Thymus (tissue), 11 donors: ENCODE measurements around the gene RBM48. TPM values are rescaled to one million over a fixed set of nuclear protein-coding genes. Genes with fewer than 3 reads are reported as not detected.

Source experiments
- DNase-seq, 9 donors: peaks; one replicate each; pipeline ENCODE4 v3.0.0-alpha.2; 2013; ENCODE audit warnings: low spot score in 9 of 9, low read depth in 6 of 9, missing footprints in 1 of 9
- H3K27ac ChIP-seq, 2 donors: one replicate each; pipeline ENCODE4 v1.5.1; 2013; ENCODE audit warnings: control low read depth in 1 of 2, low read depth in 1 of 2, low read length in 1 of 2, mild to moderate bottlenecking in 1 of 2, moderate library complexity in 1 of 2
- H3K27me3 ChIP-seq, 2 donors: one replicate each; pipeline ENCODE4 v1.5.1; 2013; ENCODE audit warnings: low read length in 1 of 2; ENCODE audit not compliant: control insufficient read depth in 2 of 2, insufficient read depth in 1 of 2
- H3K36me3 ChIP-seq, 2 donors: one replicate each; pipeline ENCODE4 v1.5.1; 2013; ENCODE audit warnings: low read length in 1 of 2, mild to moderate bottlenecking in 1 of 2, moderate library complexity in 1 of 2; ENCODE audit not compliant: control insufficient read depth in 2 of 2, insufficient read depth in 2 of 2
- H3K4me1 ChIP-seq, 2 donors: one replicate each; pipeline ENCODE4 v1.5.1; 2013; ENCODE audit warnings: low read length in 2 of 2; ENCODE audit not compliant: control insufficient read depth in 2 of 2, insufficient read depth in 2 of 2
- H3K4me3 ChIP-seq, 2 donors: one replicate each; pipeline ENCODE4 v1.5.1; 2013; ENCODE audit warnings: low read length in 2 of 2, control low read depth in 1 of 2, mild to moderate bottlenecking in 1 of 2
- H3K9me3 ChIP-seq, 2 donors: one replicate each; pipeline ENCODE4 v1.5.1; 2013; ENCODE audit warnings: low read length in 1 of 2, mild to moderate bottlenecking in 1 of 2; ENCODE audit not compliant: control insufficient read depth in 2 of 2, insufficient read depth in 1 of 2
- WGBS: extraction: QIAGEN DNeasy Blood & Tissue Kit; methylation state at CpG from one replicate; pipeline ENCODE4 v1.1.7; 2013; 5-methylcytosine and 5-hydroxymethylcytosine counted together
- polyA plus RNA-seq: library from polyadenylated mRNA; stranded (reverse); fragments of 200-250 nt; gene quantifications from one replicate; pipeline ENCODE4 v1.2.3, GENCODE V29; 2013
- total RNA-seq: library from RNA; stranded (reverse); fragments of 120-200 nt; gene quantifications from one replicate; pipeline ENCODE4 v1.2.4, GENCODE V29; 2013
- donor health status: healthy.

RBM48 gene
- total and polyA plus RNA-seq, 2 donors = 9.7 to 10.0 TPM

- Histone ChIP-seq H3K9me3 (no peaks in the 10 kb centered on the region), H3K4me1 (no peaks in the 10 kb centered on the region), H3K4me3 (no peak overlapping the region), H3K27me3 (no peaks in the 10 kb centered on the region), H3K36me3 (peaks cover 23 to 44% of the 10 kb centered on the region in 2 donors), H3K27ac (no peak overlapping the region)
- no peak for DNase-seq
- 98% methylated on average over 2 of the region's 2 CpGs for WGBS
These were observed 31.7 kb upstream of the RBM48 start for GRCh38 chr7:92496876-92497275.

- no peak overlapping the region for H3K4me3 ChIP-seq
- WGBS = 96% methylated on average over 2 of the region's 2 CpGs
- no peaks in the 10 kb centered on the region for H3K4me1 ChIP-seq
- no peaks in the 10 kb centered on the region for H3K9me3 ChIP-seq
- no peaks in the 10 kb centered on the region for H3K27me3 ChIP-seq
- H3K27ac ChIP-seq = no peak overlapping the region
- H3K36me3 ChIP-seq = peaks cover 16 to 35% of the 10 kb centered on the region in 2 donors
- DNase-seq = no peak
These were observed 30.0 kb upstream of the RBM48 start for GRCh38 chr7:92498557-92498956.

GRCh38 chr7:92503767-92504166 is 24.8 kb upstream of the RBM48 start:
- Histone ChIP-seq H3K9me3 (no peaks in the 10 kb centered on the region), H3K27me3 (no peaks in the 10 kb centered on the region), H3K36me3 (peaks cover 8 to 21% of the 10 kb centered on the region in 2 donors), H3K27ac (no peak overlapping the region), H3K4me3 (no peak overlapping the region), H3K4me1 (no peaks in the 10 kb centered on the region)
- no peak for DNase-seq
- WGBS = 95% methylated on average over 2 of the region's 2 CpGs

- Histone ChIP-seq H3K36me3 (peaks cover 6 to 19% of the 10 kb centered on the region in 2 donors), H3K27ac (no peak overlapping the region), H3K4me1 (no peaks in the 10 kb centered on the region), H3K9me3 (no peaks in the 10 kb centered on the region), H3K27me3 (no peaks in the 10 kb centered on the region), H3K4me3 (no peak overlapping the region)
- DNase-seq = no peak
- 98% methylated on average over 3 of the region's 3 CpGs for whole genome bisulfite sequencing
These were observed 24.0 kb upstream of the RBM48 start for GRCh38 chr7:92504563-92504962.

GRCh38 chr7:92506363-92506762 is 22.2 kb upstream of the RBM48 start:
- H3K27ac ChIP-seq = no peak overlapping the region
- peaks cover 0 to 7% of the 10 kb centered on the region in 2 donors for H3K36me3 ChIP-seq
- H3K4me1 ChIP-seq = no peaks in the 10 kb centered on the region
- no peak overlapping the region for H3K4me3 ChIP-seq
- 98% methylated on average over 2 of the region's 2 CpGs for WGBS
- no peaks in the 10 kb centered on the region for H3K27me3 ChIP-seq
- H3K9me3 ChIP-seq = no peaks in the 10 kb centered on the region
- no peak for DNase-seq

- no peaks in the 10 kb centered on the region for H3K27me3 ChIP-seq
- H3K4me1 ChIP-seq = no peaks in the 10 kb centered on the region
- DNase-seq = no peak
- H3K36me3 ChIP-seq = peaks cover 0 to 4% of the 10 kb centered on the region in 2 donors
- no peak overlapping the region for H3K27ac ChIP-seq
- H3K9me3 ChIP-seq = no peaks in the 10 kb centered on the region
- 98% methylated on average over 5 of the region's 5 CpGs for WGBS
- H3K4me3 ChIP-seq = no peak overlapping the region
These were observed 19.6 kb upstream of the RBM48 start for GRCh38 chr7:92508946-92509345.

GRCh38 chr7:92513167-92513902 is 15.3 kb upstream of the RBM48 start:
- Histone ChIP-seq H3K27me3 (no peaks in the 10 kb centered on the region), H3K4me1 (no peaks in the 10 kb centered on the region), H3K4me3 (no peak overlapping the region), H3K9me3 (no peaks in the 10 kb centered on the region), H3K27ac (no peak overlapping the region), H3K36me3 (peaks cover 3 to 13% of the 10 kb centered on the region in 2 donors)
- WGBS = 66% methylated on average over 3 of the region's 3 CpGs
- no peak for DNase-seq

GRCh38 chr7:92517631-92518030 is 11.0 kb upstream of the RBM48 start:
- H3K27ac ChIP-seq = no peak overlapping the region
- peaks cover 3 to 16% of the 10 kb centered on the region in 2 donors for H3K36me3 ChIP-seq
- no peak overlapping the region for H3K4me3 ChIP-seq
- 96% methylated on average over 3 of the region's 3 CpGs for WGBS
- H3K9me3 ChIP-seq = no peaks in the 10 kb centered on the region
- DNase-seq = no peak
- H3K27me3 ChIP-seq = no peaks in the 10 kb centered on the region
- no peaks in the 10 kb centered on the region for H3K4me1 ChIP-seq

- DNase-seq = no peak
- WGBS = 92% methylated on average over 1 of the region's 1 CpG
- Histone ChIP-seq H3K27ac (no peak overlapping the region), H3K4me3 (no peak overlapping the region), H3K36me3 (peaks cover 3 to 14% of the 10 kb centered on the region in 2 donors), H3K4me1 (no peaks in the 10 kb centered on the region), H3K9me3 (no peaks in the 10 kb centered on the region), H3K27me3 (no peaks in the 10 kb centered on the region)
These were observed 8.6 kb upstream of the RBM48 start for GRCh38 chr7:92520024-92520423.
